Mesothelial cell of epicardium (in vitro differentiated cells): ENCODE measurements around the gene FAM200A. TPM values are rescaled to one million over a fixed set of nuclear protein-coding genes. Genes with fewer than 3 reads are reported as not detected.
"Not testable (repeated sequence)": the region's sequence is repeated elsewhere in the genome, so short reads cannot be mapped to it uniquely, and the experiment has no call there.

Source experiments
- DNase-seq, 2 experiments: peaks; one replicate each; pipeline ENCODE4 v3.0.0; 2021; ENCODE audit warnings: low spot score in 2 of 2; ENCODE audit not compliant: unreplicated experiment in 2 of 2
- H3K27ac Mint-ChIP-seq: 2 replicates; pipeline ENCODE4 v1.8.0; 2021; ENCODE audit warnings: mixed read lengths
- H3K27me3 Mint-ChIP-seq: 2 replicates; pipeline ENCODE4 v1.8.0; 2021; ENCODE audit warnings: low read depth, mixed read lengths
- H3K36me3 Mint-ChIP-seq: 2 replicates; pipeline ENCODE4 v1.8.0; 2021; ENCODE audit warnings: mixed read lengths
- H3K4me1 Mint-ChIP-seq: 2 replicates; pipeline ENCODE4 v1.8.0; 2021; ENCODE audit warnings: mixed read lengths
- H3K4me3 Mint-ChIP-seq: 2 replicates; pipeline ENCODE4 v1.8.0; 2021; ENCODE audit warnings: mild to moderate bottlenecking, moderate library complexity, mixed read lengths
- H3K9me3 Mint-ChIP-seq: 2 replicates; pipeline ENCODE4 v1.8.0; 2021; ENCODE audit warnings: mixed read lengths
- CTCF ChIP-seq: fragments of 200-600 bp; sonication (generic); IDR thresholded peaks from one replicate; pipeline ENCODE4 v1.5.0; 2021; ENCODE audit warnings: antibody characterized with exemption; ENCODE audit not compliant: unreplicated experiment
- total RNA-seq: library from RNA; stranded (reverse); gene quantifications from 3 replicates; pipeline ENCODE4 v1.2.1, GENCODE V29; 2021

FAM200A gene
- total RNA-seq, 1 donor from 2014 or later: 9.4 TPM

GRCh38 chr7:99554939-99555338, 3.0 kb upstream of the FAM200A start:
- H3K27me3 Mint-ChIP-seq: no peaks in the 10 kb centered on the region
- no peak overlapping the region for H3K27ac Mint-ChIP-seq
- no peak for TF ChIP-seq CTCF
- H3K36me3 Mint-ChIP-seq: peaks cover 12% of the 10 kb centered on the region
- peaks cover 27% of the 10 kb centered on the region for H3K4me1 Mint-ChIP-seq
- no peak overlapping the region for H3K4me3 Mint-ChIP-seq
- H3K9me3 Mint-ChIP-seq: no peaks in the 10 kb centered on the region
- DNase-seq: no peak

DNA sequence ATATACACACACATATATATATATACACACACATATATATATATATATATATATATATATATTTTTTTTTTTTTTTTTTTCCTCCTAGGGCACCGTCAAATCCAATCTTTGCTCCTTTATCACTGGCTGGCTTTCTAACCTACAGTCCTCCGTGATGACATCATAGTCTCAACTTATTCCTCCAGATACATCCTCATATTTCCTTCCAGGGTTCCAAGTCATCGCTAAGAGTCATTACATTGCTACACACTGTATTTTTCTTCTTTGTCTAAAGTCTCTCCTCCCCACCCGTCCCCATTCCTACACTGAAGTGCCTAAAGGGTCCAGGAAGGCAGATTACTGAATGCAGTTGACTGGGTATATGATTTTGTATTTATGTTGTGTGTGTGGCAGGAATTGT, 1.1 kb upstream of the FAM200A start:
- TF ChIP-seq CTCF: no peak
- Mint-ChIP-seq H3K36me3 (peaks cover 24% of the 10 kb centered on the region), H3K9me3 (peaks cover 8% of the 10 kb centered on the region), H3K4me1 (peaks cover 27% of the 10 kb centered on the region), H3K27ac (no peak overlapping the region), H3K4me3 (peak overlapping the region; percentile 44), H3K27me3 (no peaks in the 10 kb centered on the region)
- DNase-seq: no peak

- H3K27ac Mint-ChIP-seq: peak overlapping the region; percentile 95
- DNase-seq: no peak
These were observed 580 bp downstream of the FAM200A start for GRCh38 chr7:99551334-99551733.

GRCh38 chr7:99549545-99549944, 2.4 kb downstream of the FAM200A start:
- Mint-ChIP-seq H3K4me3 (peak overlapping the region; percentile 28), H3K36me3 (peaks cover 42% of the 10 kb centered on the region), H3K9me3 (peaks cover 21% of the 10 kb centered on the region), H3K4me1 (peaks cover 17% of the 10 kb centered on the region)
- H3K27me3 Mint-ChIP-seq, DNase-seq, H3K27ac Mint-ChIP-seq: not testable (repeated sequence)

More at GRCh38 chr7:99551334-99551733, 580 bp downstream of the FAM200A start:
- H3K4me3 Mint-ChIP-seq: peak overlapping the region; percentile 93
- peaks cover 18% of the 10 kb centered on the region for H3K9me3 Mint-ChIP-seq
- H3K36me3 Mint-ChIP-seq: peaks cover 41% of the 10 kb centered on the region
- H3K27me3 Mint-ChIP-seq: no peaks in the 10 kb centered on the region
- no peak for TF ChIP-seq CTCF
- peaks cover 18% of the 10 kb centered on the region for H3K4me1 Mint-ChIP-seq

DNA sequence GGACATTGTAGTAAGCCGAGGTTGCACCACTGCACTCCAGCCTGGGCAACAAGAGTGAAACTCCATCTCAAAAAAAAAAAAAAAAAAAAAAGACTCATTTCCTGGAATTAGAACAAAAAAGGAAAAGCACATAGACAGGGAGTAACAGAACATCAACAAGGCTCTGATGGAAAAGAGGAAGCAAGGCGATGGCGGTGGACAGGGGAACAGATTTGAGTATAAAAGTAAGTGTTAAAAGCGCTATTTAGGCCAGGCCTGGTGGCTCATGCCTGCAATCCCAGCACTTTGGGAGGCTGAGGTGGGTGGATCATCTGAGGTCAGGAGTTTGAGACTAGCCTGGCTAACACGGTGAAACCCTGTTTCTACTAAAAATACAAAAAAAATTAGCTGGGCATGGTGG, 6.6 kb downstream of the FAM200A start:
- H3K36me3 Mint-ChIP-seq: peaks cover 67% of the 10 kb centered on the region
- not testable (repeated sequence) for H3K27me3 Mint-ChIP-seq

DNA sequence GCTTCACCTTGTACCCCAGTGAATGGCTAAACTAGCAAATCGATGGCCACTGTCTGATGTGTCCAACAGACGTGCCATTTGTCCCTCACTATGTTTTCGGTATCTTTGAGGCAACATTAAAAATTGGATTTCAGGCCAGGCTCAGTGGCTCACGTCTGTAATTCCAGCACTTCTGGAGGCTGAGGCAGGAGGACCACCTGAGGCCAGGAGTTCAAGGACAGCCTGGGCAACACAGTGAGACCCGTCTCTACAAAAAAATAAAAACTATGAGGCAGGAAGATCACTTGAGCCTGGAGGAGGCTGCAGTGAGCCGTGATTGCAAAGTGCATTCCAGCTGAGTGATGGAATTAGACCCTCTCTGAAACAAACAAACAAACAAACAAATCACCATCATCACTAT, 8.0 kb downstream of the FAM200A start:
- no peak overlapping the region for H3K4me3 Mint-ChIP-seq

More for the DNA sequence above, 6.6 kb downstream of the FAM200A start:
- H3K4me3 Mint-ChIP-seq, DNase-seq, H3K4me1 Mint-ChIP-seq, H3K27ac Mint-ChIP-seq: not testable (repeated sequence)
- peaks cover 42% of the 10 kb centered on the region for H3K9me3 Mint-ChIP-seq

More for the DNA sequence above, 8.0 kb downstream of the FAM200A start:
- peaks cover 60% of the 10 kb centered on the region for H3K36me3 Mint-ChIP-seq
- DNase-seq: no peak
- no peak overlapping the region for H3K27ac Mint-ChIP-seq
- no peak for TF ChIP-seq CTCF
- no peaks in the 10 kb centered on the region for H3K4me1 Mint-ChIP-seq
- peaks cover 40% of the 10 kb centered on the region for H3K9me3 Mint-ChIP-seq
- H3K27me3 Mint-ChIP-seq: no peaks in the 10 kb centered on the region
